ENCODE measurements around the gene APEX2. TPM values are rescaled to one million over a fixed set of nuclear protein-coding genes. Genes with fewer than 3 reads are reported as not detected.
"Not testable (repeated sequence)": the region's sequence is repeated elsewhere in the genome, so short reads cannot be mapped to it uniquely, and the experiment has no call there.

APEX2 gene
- total RNA-seq, 1 donor from 2014 or later: 8.4 TPM

DNA sequence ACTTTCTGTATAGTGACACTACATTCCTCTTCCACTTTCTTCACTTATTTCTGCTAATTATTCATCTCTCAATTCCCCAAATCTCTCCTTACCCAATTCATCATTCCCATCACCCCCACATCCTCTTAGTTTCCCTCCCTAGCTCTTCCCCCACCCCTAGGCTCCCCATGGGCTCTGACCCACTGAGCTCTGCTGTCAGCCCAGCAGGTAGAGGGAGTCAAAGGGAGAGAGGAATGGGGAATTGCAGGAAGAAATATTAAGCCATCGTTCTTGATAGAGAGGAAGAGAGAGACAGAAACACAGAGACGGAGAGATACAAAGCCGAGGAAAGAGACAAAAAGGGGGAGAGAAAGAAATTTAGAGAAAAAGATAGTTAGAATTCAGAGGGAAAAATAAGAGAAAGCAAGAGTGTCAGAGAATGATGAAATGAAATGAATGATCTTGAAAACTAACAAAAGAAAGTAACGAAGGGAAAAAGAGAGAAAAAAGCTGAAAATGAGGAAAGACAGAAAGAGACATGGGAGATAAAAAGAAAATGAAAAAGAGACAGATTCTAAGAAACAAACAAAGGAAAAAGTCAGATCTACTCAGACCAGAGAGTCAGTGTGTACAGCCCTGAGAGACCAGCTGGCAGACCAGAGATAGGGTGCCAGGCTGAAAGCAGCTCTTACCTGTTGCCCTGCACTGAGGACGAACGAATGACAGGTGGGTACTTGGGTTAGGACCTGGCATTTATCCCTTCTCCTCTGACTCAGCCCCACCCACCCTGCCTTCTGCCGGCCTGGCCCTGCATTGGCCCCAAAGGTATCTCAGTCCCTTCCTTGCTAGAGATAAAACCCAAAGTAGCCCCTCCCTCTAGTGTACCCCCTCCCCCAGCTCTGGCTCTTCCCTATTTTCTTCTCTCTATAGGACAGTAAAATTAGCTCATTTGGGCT lies 30.4 kb downstream of the APEX2 start, which contains the start of gene ALAS2:
Gene ALAS2 (minus strand): TSS at position 707 of the 935 bp plus-strand sequence. CDS start 4,977 bp downstream, outside the sequence.
- H3K27me3 ChIP-seq (ENCODE audit: low read depth): no peaks in the 10 kb centered on the region
- H3K4me3 ChIP-seq: no peak within 1 kb of the TSS
- TF ChIP-seq, protein P1, sequence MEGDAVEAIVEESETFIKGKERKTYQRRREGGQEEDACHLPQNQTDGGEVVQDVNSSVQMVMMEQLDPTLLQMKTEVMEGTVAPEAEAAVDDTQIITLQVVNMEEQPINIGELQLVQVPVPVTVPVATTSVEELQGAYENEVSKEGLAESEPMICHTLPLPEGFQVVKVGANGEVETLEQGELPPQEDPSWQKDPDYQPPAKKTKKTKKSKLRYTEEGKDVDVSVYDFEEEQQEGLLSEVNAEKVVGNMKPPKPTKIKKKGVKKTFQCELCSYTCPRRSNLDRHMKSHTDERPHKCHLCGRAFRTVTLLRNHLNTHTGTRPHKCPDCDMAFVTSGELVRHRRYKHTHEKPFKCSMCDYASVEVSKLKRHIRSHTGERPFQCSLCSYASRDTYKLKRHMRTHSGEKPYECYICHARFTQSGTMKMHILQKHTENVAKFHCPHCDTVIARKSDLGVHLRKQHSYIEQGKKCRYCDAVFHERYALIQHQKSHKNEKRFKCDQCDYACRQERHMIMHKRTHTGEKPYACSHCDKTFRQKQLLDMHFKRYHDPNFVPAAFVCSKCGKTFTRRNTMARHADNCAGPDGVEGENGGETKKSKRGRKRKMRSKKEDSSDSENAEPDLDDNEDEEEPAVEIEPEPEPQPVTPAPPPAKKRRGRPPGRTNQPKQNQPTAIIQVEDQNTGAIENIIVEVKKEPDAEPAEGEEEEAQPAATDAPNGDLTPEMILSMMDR (IDR thresholded peaks at IDR 0.05; ENCODE audit: borderline replicate concordance): no peak
- no peaks in the 10 kb centered on the region for H3K4me1 ChIP-seq
- H3K9me3 ChIP-seq (replicated peaks): no peaks in the 10 kb centered on the region
- intact Hi-C loops (cut with micrococcal nuclease): no loop called here
- no peak for DNase-seq
- no peak within 1 kb of the TSS for H3K27ac ChIP-seq (replicated peaks)
- H3K36me3 ChIP-seq: no peaks in the 10 kb centered on the region

DNA sequence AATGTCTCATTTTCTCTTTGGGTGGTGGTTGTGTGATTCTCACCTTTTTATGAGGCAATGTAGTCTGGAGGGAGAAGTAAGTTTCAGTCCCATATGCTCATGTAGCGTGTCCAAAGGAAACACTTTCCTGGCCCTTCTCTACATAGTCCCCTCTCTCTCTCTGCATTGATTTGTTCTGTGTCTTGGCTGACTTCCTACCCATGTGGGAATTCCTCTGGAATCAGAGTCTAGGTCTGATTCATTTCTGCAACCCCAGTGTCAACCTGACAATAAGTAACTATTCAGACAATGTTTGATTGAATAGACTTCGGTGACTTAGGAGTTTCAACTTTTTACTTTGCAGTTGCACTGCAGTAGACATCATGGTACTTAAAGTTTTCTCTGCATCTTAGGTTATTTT lies 33.3 kb downstream of the APEX2 start:
- intact Hi-C loops (cut with micrococcal nuclease): no loop called here
- Histone ChIP-seq H3K4me3 (no peak overlapping the region), H3K27ac (replicated peaks) (no peak overlapping the region), H3K27me3 (ENCODE audit: low read depth) (no peaks in the 10 kb centered on the region), H3K9me3 (replicated peaks) (no peaks in the 10 kb centered on the region), H3K4me1 (no peaks in the 10 kb centered on the region), H3K36me3 (no peaks in the 10 kb centered on the region)
- DNase-seq: no peak
- TF ChIP-seq, protein P1 (IDR thresholded peaks at IDR 0.05; ENCODE audit: borderline replicate concordance): no peak

DNA sequence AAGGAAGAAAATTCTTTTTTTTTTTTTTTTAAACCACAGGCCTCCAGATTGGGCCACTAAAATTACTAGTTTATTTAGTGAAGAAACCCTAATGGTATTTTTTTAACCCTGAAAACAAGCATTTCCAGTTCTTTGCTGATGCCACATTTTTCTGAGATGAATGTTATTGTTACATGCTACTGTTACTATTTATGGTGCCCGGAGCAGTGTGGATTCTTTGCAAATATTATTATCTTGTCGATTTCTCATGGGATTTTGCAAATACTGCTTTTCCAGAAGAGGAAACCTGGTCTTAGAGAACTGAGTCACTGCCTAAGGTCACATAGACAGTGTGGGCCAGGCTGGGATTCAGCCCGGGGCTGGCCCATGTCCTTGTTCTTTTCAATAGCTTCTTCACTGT lies 39.3 kb downstream of the APEX2 start:
- Histone ChIP-seq H3K27me3 (ENCODE audit: low read depth) (no peaks in the 10 kb centered on the region), H3K27ac (replicated peaks) (no peak overlapping the region), H3K4me3 (no peak overlapping the region), H3K36me3 (no peaks in the 10 kb centered on the region), H3K4me1 (no peaks in the 10 kb centered on the region), H3K9me3 (replicated peaks) (no peaks in the 10 kb centered on the region)
- DNase-seq: no peak
- TF ChIP-seq, protein P1 (IDR thresholded peaks at IDR 0.05; ENCODE audit: borderline replicate concordance): no peak
- intact Hi-C loops (cut with micrococcal nuclease): no loop called here

DNA sequence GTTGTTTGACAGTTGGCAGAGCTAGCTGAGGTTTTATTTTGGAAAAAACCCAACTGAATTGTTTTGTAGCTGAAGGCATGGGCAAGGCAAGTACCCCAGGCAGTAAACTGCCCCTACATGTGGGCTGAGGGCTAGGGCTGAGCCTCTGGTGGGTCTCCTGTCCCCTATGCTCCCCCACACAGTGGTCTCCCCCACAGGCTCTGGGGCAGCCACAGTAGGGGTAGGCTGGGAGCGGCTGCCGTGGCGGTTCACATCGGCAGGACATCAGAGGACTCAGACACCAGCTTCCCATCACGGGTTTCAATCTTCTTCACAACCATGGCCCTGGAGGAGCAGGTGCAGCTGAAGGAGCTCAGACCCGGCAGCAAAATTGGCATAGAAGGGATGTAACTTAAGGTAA lies 41.4 kb downstream of the APEX2 start:
- TF ChIP-seq, protein P1 (IDR thresholded peaks at IDR 0.05; ENCODE audit: borderline replicate concordance): no peak
- no peaks in the 10 kb centered on the region for H3K4me1 ChIP-seq
- no peaks in the 10 kb centered on the region for H3K36me3 ChIP-seq
- DNase-seq: no peak
- H3K4me3 ChIP-seq: no peak overlapping the region
- H3K27ac ChIP-seq (replicated peaks): no peak overlapping the region
- intact Hi-C loops (cut with micrococcal nuclease): no loop called here
- no peaks in the 10 kb centered on the region for H3K27me3 ChIP-seq (ENCODE audit: low read depth)
- H3K9me3 ChIP-seq (replicated peaks): no peaks in the 10 kb centered on the region

DNA sequence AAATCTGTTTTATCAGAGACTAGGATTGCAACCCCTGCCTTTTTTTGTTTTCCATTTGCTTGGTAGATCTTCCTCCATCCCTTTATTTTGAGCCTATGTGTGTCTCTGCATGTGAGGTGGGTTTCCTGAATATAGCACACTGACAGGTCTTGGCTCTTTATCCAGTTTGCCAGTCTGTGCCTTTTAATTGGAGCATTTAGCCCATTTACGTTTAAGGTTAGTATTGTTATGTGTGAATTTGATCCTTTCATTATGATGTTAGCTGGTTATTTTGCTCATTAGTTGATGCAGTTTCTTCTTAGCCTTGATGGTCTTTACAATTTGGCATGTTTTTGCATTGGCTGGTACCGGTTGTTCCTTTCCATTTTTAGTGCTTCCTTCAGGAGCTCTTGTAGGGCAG lies 50.4 kb downstream of the APEX2 start:
- DNase-seq; H3K9me3 ChIP-seq (replicated peaks); H3K4me1 ChIP-seq; H3K27me3 ChIP-seq (ENCODE audit: low read depth); H3K27ac ChIP-seq (replicated peaks); H3K36me3 ChIP-seq; H3K4me3 ChIP-seq: not testable (repeated sequence)
- intact Hi-C loops (cut with micrococcal nuclease): loop anchor here (10.0 kb wide), 1 partner anchor 156 kb away; no protein-coding TSS in a partner anchor
